Ascending aorta (tissue), 2 donors: ENCODE data around the gene MCTP2. TPM values are rescaled to one million over a fixed set of nuclear protein-coding genes. Genes with fewer than 3 reads are reported as not detected.

ENCODE experiments used
- DNase-seq, 2 donors: peaks; one replicate each; pipeline ENCODE4 v3.0.0-alpha.2; 2019; ENCODE audit warnings: low spot score in 2 of 2
- H3K27ac ChIP-seq, 2 donors: fragments of 200-600 bp; sonication (generic); one replicate each; pipeline ENCODE4 v1.5.1; 2016 to 2017; ENCODE audit warnings: mild to moderate bottlenecking in 1 of 2
- H3K27me3 ChIP-seq: fragments of 200-600 bp; sonication (generic); one replicate; pipeline ENCODE4 v1.5.1; 2017
- H3K36me3 ChIP-seq, 2 donors: fragments of 200-600 bp; sonication (generic); one replicate each; pipeline ENCODE4 v1.5.1; 2016
- H3K4me1 ChIP-seq, 2 donors: fragments of 200-600 bp; sonication (generic); one replicate each; pipeline ENCODE4 v1.5.1; 2016 to 2017; ENCODE audit warnings: mild to moderate bottlenecking in 1 of 2
- H3K4me3 ChIP-seq, 2 donors: fragments of 200-600 bp; sonication (generic); one replicate each; pipeline ENCODE4 v1.5.1; 2016 to 2017; ENCODE audit warnings: mild to moderate bottlenecking in 1 of 2
- H3K9me3 ChIP-seq, 2 donors: fragments of 200-600 bp; sonication (generic); one replicate each; pipeline ENCODE4 v1.5.1; 2016
- intact Hi-C: fragments of 100-400 bp; cut with DNase I; formaldehyde crosslinking; loops from one replicate; pipeline ENCODE4 v1.15.1; 2023
- total RNA-seq: library from RNA; depleted of rRNA; stranded (reverse); fragments of >200 nt; gene quantifications from one replicate; pipeline ENCODE4 v1.1.0, GENCODE V29; 2016
- TF ChIP-seq, protein P1 (sequence below), 3 experiments: fragments of 200-600 bp in 2 of 3; fragments of 450-650 bp in 1 of 3; sonication (generic) in 2 of 3; IDR thresholded peaks; one replicate each; pipeline ENCODE4 v1.5.1; 2016 to 2019; ENCODE audit warnings: antibody characterized with exemption in 3 of 3, mild to moderate bottlenecking in 1 of 3, moderate library complexity in 1 of 3

Gene MCTP2
- total RNA-seq, 1 donor from 2014 or later = 25.5 TPM

DNA sequence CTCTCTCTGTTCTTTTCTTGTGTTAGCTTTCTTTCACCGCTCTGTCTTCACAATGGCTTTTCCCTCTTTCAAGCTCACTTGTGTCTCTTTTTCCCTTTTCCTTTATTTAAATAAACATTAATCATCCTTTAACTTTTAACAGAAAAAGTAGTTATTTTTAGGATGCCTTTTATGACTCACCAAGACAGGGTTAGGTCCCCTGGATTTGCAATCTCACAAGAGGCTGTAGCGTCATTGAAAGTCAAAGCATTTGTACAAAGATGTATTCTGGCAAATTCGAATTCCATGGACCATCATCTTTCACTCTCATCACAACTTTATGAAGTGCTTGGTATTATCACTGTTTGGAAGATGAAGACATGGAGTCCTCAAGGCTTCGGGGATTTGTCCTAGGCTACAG is 34.8 kb upstream of the MCTP2 start:
- no peak for DNase-seq
- Histone ChIP-seq H3K27ac (no peak overlapping the region), H3K4me3 (no peak overlapping the region), H3K9me3 (no peaks in the 10 kb centered on the region), H3K4me1 (no peaks in the 10 kb centered on the region), H3K27me3 (no peaks in the 10 kb centered on the region), H3K36me3 (no peaks in the 10 kb centered on the region)
- TF ChIP-seq, protein P1, sequence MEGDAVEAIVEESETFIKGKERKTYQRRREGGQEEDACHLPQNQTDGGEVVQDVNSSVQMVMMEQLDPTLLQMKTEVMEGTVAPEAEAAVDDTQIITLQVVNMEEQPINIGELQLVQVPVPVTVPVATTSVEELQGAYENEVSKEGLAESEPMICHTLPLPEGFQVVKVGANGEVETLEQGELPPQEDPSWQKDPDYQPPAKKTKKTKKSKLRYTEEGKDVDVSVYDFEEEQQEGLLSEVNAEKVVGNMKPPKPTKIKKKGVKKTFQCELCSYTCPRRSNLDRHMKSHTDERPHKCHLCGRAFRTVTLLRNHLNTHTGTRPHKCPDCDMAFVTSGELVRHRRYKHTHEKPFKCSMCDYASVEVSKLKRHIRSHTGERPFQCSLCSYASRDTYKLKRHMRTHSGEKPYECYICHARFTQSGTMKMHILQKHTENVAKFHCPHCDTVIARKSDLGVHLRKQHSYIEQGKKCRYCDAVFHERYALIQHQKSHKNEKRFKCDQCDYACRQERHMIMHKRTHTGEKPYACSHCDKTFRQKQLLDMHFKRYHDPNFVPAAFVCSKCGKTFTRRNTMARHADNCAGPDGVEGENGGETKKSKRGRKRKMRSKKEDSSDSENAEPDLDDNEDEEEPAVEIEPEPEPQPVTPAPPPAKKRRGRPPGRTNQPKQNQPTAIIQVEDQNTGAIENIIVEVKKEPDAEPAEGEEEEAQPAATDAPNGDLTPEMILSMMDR (IDR thresholded peaks at IDR 0.05) = no peak
- intact Hi-C loops = no loop called here

DNA sequence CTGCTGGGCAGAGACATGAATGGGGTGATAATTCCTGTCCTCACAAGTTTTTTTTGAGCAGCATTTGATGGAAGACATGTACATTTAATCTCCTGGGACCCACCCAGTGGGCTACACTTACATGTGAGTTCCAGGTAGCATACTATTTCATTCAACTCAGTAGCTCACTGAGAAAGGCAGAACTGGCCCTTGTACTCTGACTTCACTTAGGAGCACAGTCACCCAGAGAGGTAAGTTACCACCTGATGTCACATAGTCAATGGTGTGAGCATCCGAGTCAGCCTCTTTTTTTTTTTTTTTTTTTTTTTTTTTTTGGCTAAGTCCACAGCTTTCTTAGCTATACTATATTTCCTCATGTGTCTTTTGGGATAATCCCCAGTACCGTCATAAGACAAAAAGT is 32.7 kb upstream of the MCTP2 start:
- H3K4me1 ChIP-seq = no peaks in the 10 kb centered on the region
- H3K27me3 ChIP-seq = no peaks in the 10 kb centered on the region
- intact Hi-C loops = no loop called here
- H3K36me3 ChIP-seq = no peaks in the 10 kb centered on the region
- TF ChIP-seq, protein P1 (IDR thresholded peaks at IDR 0.05) = no peak
- DNase-seq = no peak
- no peak overlapping the region for H3K27ac ChIP-seq
- no peak overlapping the region for H3K4me3 ChIP-seq
- no peaks in the 10 kb centered on the region for H3K9me3 ChIP-seq

DNA sequence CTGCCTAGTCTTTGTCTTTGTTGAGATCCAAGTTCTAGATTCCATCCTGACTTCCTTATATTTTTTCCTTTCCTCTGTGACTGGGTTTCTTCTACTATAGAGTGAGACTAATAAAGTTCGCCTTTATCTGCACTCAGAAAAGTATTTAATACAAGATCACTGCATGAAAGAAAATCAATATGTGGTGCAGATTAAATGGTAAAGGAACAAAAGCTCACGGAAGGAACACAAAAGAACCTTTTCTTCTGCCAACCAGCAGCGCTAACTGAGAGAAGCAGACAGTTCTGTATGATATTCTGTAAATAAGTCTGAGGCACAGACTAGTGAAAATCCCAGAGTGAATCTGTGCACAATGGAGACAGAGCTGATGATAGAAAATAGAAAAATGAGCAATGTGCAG is 31.6 kb upstream of the MCTP2 start:
- Histone ChIP-seq H3K9me3 (no peaks in the 10 kb centered on the region), H3K27me3 (no peaks in the 10 kb centered on the region), H3K4me3 (no peak overlapping the region), H3K36me3 (no peaks in the 10 kb centered on the region), H3K4me1 (no peaks in the 10 kb centered on the region), H3K27ac (no peak overlapping the region)
- TF ChIP-seq, protein P1 (IDR thresholded peaks at IDR 0.05) = no peak
- intact Hi-C loops = no loop called here
- DNase-seq = no peak

DNA sequence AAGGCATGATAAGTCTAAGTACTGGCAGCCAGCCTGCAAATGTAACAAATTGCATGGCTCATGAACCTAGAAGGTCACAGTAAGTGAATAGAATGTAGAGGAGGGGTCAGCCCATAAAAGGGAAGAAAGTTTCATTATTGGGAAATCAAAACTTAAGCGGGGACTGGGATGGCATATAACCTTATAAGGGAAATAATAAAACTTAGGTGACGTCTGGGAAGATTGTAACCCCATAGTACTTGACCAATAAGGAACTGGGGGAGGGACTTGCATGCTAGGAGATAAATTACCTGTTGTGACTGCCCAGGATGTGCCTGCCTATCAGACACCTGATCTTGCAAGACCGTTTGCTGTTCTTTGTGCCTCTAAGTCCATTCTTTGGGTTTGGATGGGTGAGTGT is 28.1 kb upstream of the MCTP2 start:
- no peaks in the 10 kb centered on the region for H3K27me3 ChIP-seq
- no peaks in the 10 kb centered on the region for H3K36me3 ChIP-seq
- H3K4me1 ChIP-seq = no peaks in the 10 kb centered on the region
- intact Hi-C loops = no loop called here
- TF ChIP-seq, protein P1 (IDR thresholded peaks at IDR 0.05) = no peak
- no peak for DNase-seq
- H3K4me3 ChIP-seq = no peak overlapping the region
- H3K9me3 ChIP-seq = no peaks in the 10 kb centered on the region
- no peak overlapping the region for H3K27ac ChIP-seq

DNA sequence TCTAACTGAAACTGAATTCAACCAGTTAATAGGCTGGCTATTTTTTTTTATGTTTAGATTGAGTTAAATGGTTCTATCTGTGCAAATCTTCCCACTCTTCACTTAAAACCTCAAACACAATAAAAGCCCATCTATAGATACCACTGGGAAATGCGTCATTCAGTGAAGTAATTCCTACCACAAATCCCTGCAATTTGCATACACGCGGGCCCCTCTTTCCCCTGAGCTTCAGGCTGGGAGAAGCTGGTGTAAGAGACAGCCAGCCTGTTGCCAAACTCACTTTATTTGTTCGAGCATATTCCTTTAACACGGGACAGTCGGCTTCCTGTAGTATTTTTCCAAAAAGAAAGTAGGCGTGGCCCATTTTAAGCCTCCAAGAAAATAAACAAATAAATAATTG is 26.0 kb upstream of the MCTP2 start:
- H3K27me3 ChIP-seq = no peaks in the 10 kb centered on the region
- no peaks in the 10 kb centered on the region for H3K4me1 ChIP-seq
- no peaks in the 10 kb centered on the region for H3K36me3 ChIP-seq
- H3K9me3 ChIP-seq = no peaks in the 10 kb centered on the region
- no peak overlapping the region for H3K4me3 ChIP-seq
- TF ChIP-seq, protein P1 (IDR thresholded peaks at IDR 0.05) = no peak
- no peak overlapping the region for H3K27ac ChIP-seq
- DNase-seq = no peak
- intact Hi-C loops = no loop called here

DNA sequence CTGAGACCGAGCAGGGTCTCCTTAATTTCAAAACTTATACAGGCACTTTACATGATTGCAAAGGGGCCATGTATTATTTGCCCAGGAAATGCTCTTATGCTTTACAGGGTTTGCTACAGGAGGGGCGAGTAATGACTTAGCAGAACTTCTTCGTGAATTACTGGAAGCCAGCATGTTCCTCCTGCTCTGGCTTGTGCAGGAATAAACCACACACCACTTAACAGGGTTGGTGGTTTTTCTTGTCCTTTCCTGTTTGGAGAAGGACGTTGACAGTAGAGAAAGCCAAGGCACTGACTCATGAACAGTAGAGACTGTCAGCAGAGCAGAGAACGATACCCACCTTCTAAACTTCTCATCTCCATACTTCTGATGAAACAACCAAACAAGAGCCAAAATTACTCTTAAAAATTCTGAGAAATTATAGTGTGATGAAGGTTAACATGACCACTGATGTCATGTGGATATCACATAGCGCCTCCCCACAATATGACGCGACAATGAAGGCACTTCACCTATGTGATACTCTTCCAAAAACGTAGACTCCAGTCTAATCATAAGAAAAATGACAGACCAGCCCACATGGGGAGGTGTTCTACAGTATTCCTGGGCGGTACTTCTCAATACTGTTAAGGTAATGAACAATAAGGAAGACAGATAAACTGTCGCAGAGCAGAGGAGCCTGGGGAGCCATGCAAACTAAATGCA is 24.7 kb upstream of the MCTP2 start:
- TF ChIP-seq, protein P1 (IDR thresholded peaks at IDR 0.05) = no peak
- no peaks in the 10 kb centered on the region for H3K27me3 ChIP-seq
- no peaks in the 10 kb centered on the region for H3K4me1 ChIP-seq
- intact Hi-C loops = no loop called here
- DNase-seq = no peak
- H3K27ac ChIP-seq = no peak overlapping the region
- H3K36me3 ChIP-seq = no peaks in the 10 kb centered on the region
- no peaks in the 10 kb centered on the region for H3K9me3 ChIP-seq
- no peak overlapping the region for H3K4me3 ChIP-seq
